GM19023 (cell line): ENCODE data around the gene LAMC3.
"Not testable (repeated sequence)": the region's sequence is repeated elsewhere in the genome, so short reads cannot be mapped to it uniquely, and the experiment has no call there.

ENCODE experiments used
- ATAC-seq: cut with Tn5 transposase; IDR thresholded peaks from one replicate; pipeline ENCODE4 v1.9.1; 2021; ENCODE audit warnings: mild to moderate bottlenecking, moderate library complexity; ENCODE audit not compliant: unreplicated experiment

LAMC3 gene

GRCh38 chr9:131095666-131096268 lies 86.8 kb downstream of the LAMC3 start:
- ATAC-seq, result no peak

- ATAC-seq, result no peak
Observed at GRCh38 chr9:131096269-131097125, 87.5 kb downstream of the LAMC3 start, which contains the start of gene AIF1L. AIF1L (plus strand) TSS chr9:131096531; CDS start chr9:131096630, 99 bp downstream.

GRCh38 chr9:131097126-131097947 lies 88.4 kb downstream of the LAMC3 start:
- ATAC-seq, result no peak

DNA sequence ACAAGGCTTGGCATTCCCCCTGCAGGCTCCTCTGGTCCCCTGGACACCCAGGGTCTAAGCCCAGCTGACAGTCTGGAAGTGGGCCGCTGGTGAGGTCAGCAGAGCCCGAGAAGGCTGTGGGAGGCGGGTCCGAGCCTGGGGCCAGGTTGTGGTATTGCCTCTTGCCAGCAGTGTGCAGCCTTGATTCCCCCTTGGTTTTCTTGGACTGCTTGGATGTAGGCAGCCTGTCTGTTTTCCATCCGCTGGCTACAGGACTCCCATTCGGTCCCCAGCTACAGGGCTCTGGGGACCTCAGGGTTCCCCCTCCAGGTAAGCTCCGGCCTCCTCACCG lies 88.9 kb downstream of the LAMC3 start:
- no peak for ATAC-seq

GRCh38 chr9:131098391-131099101 lies 89.6 kb downstream of the LAMC3 start:
- no peak for ATAC-seq

GRCh38 chr9:131099102-131099606 lies 90.2 kb downstream of the LAMC3 start:
- ATAC-seq, result no peak

GRCh38 chr9:131099845-131100244 lies 90.9 kb downstream of the LAMC3 start:
- ATAC-seq, result not testable (repeated sequence)

DNA sequence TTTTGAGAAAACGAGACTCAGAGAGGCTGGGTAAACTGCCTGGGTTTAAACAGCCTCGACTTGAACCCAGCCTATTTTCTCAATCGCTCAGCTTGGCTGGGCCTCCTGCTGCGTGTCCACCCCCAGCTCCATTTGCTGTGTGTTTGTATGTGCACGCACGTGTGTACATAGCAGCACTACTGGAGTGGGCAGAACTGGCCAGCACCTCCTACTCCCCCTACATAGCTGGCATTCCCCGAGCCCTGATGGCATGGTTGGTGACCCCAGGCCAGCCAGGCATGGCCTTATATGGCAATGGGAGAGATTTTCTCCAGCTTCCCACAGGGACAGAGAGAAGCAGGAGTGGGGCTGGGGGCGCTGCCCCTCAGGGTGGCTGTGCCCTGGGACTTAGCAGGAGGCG lies 91.5 kb downstream of the LAMC3 start:
- ATAC-seq, result no peak

DNA sequence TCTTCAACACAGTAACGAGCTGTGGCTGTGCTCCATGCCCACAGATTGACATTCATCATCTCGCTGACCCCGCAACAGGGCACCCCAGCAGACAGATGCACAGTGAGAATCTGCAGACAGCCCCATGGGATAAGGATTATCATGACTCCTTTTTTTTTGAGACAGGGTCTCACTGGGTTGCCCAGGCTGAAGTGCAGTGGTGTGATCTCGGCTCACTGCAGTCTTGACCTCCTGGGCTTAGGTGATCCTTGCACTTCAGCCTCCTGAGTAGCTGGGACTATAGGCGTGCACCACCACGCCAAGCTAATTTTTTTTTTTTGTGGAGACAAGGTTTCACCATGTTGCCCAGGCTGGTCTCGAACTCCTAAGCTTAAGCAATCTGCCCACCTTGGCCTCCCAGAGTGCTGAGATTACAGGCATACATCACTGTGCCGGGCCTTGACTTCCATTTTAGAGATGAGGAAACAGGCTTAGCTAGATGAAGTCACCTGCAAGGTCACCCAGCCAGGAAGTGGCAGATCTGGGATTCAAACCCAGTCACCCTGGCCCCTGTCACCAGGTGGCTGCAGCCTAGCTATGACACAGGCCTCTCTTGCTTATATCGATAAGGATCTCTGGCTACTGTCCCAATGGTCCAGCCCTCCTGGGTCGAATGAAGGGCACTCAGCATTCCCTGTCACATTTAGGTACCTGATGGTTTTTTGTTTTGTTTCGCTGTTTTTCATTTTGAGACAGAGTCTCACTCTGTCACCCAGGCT lies 92.4 kb downstream of the LAMC3 start:
- ATAC-seq, result no peak

DNA sequence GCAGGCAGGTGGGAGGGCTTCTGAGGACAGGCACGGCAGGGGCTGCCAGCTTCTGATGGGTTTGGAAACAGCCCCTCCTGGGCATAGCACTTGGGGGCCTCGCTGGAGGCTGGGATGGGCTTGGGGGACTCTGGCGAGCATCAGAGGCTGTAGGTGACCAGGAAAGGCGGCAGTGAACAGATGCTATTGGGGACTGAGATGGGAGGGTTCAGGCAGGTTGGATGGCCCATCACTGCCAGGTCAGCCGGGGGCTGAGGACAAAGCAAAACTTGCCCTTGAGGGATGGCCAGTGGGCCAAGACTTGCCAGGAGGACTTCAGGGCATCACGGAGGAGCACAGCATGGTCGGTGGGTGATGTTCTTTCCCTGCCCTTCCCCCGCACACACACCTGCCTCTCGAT lies 94.0 kb downstream of the LAMC3 start:
- no peak for ATAC-seq

DNA sequence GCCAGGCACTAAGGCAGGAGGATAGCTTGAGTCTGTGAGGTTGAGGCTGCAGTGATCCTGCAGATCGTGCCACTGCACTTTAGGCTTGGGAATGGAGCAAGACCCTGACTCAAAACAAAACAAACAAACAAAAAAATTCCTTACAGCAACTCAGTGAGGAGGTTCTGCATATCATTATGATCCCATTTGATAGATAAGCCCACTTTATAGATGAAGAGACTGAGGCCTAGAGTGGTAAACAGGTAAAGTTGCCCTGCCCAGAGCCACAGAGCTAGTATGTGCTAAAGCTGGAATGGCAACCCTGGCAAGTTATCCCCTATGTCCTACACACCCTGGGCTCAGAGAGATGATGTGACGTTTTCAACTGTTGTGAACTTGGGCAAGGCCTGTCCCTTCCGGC lies 94.6 kb downstream of the LAMC3 start:
- no peak for ATAC-seq

GRCh38 chr9:131104016-131104740 lies 95.2 kb downstream of the LAMC3 start:
- no peak for ATAC-seq

DNA sequence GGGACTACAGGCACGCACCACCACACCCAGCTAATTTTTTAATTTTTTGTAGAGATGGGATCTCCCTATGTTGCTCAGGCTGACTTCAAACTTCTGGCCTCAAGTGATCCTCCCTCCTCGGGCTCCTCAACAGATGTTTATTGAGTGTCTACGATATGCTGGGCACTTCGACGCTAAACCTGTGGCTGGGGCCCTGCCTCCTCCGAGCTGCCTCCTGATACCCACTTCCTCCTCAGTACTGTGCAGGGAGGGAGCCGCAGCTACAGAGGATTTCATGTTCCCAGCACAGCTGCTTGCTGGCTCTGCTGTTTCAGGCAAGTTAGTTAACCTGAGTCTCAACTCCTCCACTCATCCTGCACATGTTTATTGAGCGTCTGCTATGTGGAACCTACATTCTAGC lies 97.0 kb downstream of the LAMC3 start:
- no peak for ATAC-seq

- no peak for ATAC-seq
Observed at GRCh38 chr9:131107760-131108159, 98.8 kb downstream of the LAMC3 start.

GRCh38 chr9:131111186-131111853 lies 102.3 kb downstream of the LAMC3 start:
- ATAC-seq, result no peak

DNA sequence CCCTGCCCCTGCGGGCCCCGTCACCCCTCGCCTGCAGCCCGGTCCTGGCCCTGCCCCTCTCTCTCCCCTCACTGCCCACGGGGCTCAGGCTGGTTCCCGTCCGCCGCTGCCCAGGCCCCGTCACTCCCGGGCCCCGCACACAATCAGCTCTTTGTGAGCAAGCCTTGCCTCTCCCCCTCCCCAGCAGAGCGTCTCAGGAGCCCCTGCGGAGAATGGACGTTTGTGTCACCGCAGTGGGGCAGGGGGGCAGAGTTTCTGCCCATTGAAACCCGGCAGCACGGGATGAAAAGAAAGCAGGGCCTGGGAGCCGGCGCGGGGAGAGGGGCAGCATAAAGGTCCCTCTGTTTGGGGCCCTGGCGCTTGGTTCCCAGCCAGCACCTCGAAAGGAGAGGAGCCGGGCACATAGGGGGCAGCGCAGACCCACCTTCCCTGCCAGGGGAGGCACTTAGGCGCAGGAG lies 102.9 kb downstream of the LAMC3 start:
- no peak for ATAC-seq

GRCh38 chr9:131112374-131113154 lies 103.6 kb downstream of the LAMC3 start:
- no peak for ATAC-seq

DNA sequence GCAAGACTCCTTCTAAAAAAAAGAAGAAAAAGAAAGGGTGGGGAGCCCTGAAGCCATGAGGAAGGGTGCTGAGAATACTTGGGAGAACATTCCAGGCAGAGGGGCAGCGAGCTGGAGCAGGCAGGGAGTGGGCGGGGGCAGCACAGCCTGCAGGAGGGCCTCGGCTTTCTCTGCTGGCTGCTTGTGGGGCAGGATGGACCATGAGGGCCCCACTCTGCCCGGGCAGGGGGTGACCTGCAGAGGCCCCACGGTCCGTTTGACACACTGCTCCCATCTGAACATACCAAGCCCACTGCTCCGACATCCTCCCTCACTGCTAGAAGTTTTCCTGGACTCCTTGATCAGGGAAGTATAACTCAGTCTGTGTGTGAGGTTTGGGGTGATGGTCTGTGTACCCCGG lies 104.7 kb downstream of the LAMC3 start:
- ATAC-seq, result no peak
